MM.1S (cell line): Measurements from ENCODE around the gene TSPAN3.

Source experiments
- EZH2 ChIP-seq: fragments of 300-600 bp; sonication (generic); optimal IDR thresholded peaks from 2 replicates; pipeline ENCODE3; 2017; ENCODE audit warnings: low read depth, mild to moderate bottlenecking, antibody characterized with exemption, low read length, mixed read lengths
- TF ChIP-seq, protein P1 (sequence below): fragments of 300-600 bp; sonication (generic); IDR thresholded peaks from 2 replicates; pipeline ENCODE4 v1.5.1; 2016; ENCODE audit warnings: antibody characterized with exemption, low read length, mixed read lengths

GRCh38 chr15:77035584-77035983 lies 35.3 kb downstream of the TSPAN3 start:
- TF ChIP-seq, protein P1, sequence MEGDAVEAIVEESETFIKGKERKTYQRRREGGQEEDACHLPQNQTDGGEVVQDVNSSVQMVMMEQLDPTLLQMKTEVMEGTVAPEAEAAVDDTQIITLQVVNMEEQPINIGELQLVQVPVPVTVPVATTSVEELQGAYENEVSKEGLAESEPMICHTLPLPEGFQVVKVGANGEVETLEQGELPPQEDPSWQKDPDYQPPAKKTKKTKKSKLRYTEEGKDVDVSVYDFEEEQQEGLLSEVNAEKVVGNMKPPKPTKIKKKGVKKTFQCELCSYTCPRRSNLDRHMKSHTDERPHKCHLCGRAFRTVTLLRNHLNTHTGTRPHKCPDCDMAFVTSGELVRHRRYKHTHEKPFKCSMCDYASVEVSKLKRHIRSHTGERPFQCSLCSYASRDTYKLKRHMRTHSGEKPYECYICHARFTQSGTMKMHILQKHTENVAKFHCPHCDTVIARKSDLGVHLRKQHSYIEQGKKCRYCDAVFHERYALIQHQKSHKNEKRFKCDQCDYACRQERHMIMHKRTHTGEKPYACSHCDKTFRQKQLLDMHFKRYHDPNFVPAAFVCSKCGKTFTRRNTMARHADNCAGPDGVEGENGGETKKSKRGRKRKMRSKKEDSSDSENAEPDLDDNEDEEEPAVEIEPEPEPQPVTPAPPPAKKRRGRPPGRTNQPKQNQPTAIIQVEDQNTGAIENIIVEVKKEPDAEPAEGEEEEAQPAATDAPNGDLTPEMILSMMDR = no peak
- no peak for TF ChIP-seq EZH2
